Left colon (tissue), 2 donors: ENCODE measurements around the gene PCDHGA6. TPM values are rescaled to one million over a fixed set of nuclear protein-coding genes. Genes with fewer than 3 reads are reported as not detected.
"Not testable (repeated sequence)": the region's sequence is repeated elsewhere in the genome, so short reads cannot be mapped to it uniquely, and the experiment has no call there.

Experiments
- ATAC-seq: fragments of 200-7000 bp; cut with Tn5 transposase; one replicate; pipeline ENCODE4 v1.9.1; 2020; ENCODE audit warnings: mild to moderate bottlenecking, moderate library complexity
- DNase-seq, 2 donors: peaks; one replicate each; pipeline ENCODE4 v3.0.0-alpha.2; 2020
- intact Hi-C, 2 donors: fragments of 100-400 bp; cut with DNase I in 1 of 2; cut with micrococcal nuclease in 1 of 2; formaldehyde crosslinking; loops; one replicate each; pipeline versions ENCODE4 v1.11.2 to v1.14.0; 2022; cut with DNase I, micrococcal nuclease
- total RNA-seq, 2 donors: library from RNA; stranded (reverse); fragmentation: NEBNext Ultra II Directional; extraction: Animal tissue kit (Norgen Biotek cat#: 25700); gene quantifications; one replicate each; pipeline ENCODE4 v1.2.1, GENCODE V29; 2021
- donor health status: DM: no; HTN: no; CAD: no.
- donor health status: DM: yes; HTN: yes; CAD: no.

The PCDHGA6 gene
- total RNA-seq, 2 donors from 2014 or later = 1.6 to 2.0 TPM

DNA sequence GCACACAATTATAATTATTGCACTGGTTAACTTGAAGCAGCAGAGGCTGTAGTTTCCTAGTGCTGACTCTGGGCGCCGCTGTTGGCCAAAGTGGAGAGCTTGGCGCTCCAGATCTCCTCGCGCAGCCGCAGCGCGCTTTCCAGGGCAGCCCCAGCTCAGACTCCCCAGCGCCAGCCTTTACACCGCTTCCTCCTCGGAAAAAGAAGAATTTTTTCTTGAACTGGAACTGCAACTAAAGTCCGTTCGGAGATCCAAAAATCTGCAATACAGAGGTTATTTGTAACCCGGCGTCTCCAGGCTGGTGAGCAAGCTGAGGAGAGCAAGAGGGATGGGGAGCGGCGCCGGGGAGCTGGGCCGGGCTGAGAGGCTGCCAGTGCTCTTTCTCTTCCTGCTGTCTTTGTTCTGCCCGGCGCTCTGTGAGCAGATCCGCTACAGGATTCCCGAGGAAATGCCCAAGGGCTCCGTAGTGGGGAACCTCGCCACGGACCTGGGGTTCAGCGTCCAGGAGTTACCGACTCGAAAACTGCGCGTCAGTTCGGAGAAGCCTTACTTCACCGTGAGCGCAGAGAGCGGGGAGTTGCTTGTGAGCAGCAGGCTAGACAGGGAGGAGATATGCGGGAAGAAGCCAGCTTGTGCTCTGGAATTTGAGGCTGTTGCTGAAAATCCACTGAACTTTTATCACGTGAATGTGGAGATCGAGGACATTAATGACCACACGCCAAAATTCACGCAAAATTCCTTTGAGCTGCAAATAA is 14.0 kb downstream of the PCDHGA6 start, which contains the start of gene PCDHGB4:
Gene PCDHGB4 (plus strand): TSS at position 142 of the 755 bp plus-strand sequence. CDS start 187 bp downstream, at position 329.
- DNase-seq, intact Hi-C loops: not testable (repeated sequence)
- peak; percentile 64 for ATAC-seq

DNA sequence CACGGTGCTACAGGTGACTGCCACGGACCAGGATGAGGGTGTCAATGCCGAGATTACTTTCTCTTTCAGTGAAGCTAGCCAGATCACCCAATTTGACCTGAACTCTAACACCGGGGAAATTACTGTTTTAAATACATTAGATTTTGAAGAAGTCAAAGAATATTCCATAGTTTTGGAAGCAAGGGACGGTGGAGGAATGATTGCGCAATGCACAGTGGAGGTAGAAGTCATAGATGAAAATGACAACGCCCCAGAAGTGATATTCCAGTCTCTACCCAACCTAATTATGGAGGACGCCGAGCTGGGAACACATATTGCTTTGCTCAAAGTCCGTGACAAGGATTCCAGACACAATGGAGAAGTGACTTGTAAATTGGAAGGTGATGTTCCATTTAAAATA is 15.0 kb downstream of the PCDHGA6 start:
- DNase-seq = no peak
- intact Hi-C loops = no loop called here
- ATAC-seq = no peak

DNA sequence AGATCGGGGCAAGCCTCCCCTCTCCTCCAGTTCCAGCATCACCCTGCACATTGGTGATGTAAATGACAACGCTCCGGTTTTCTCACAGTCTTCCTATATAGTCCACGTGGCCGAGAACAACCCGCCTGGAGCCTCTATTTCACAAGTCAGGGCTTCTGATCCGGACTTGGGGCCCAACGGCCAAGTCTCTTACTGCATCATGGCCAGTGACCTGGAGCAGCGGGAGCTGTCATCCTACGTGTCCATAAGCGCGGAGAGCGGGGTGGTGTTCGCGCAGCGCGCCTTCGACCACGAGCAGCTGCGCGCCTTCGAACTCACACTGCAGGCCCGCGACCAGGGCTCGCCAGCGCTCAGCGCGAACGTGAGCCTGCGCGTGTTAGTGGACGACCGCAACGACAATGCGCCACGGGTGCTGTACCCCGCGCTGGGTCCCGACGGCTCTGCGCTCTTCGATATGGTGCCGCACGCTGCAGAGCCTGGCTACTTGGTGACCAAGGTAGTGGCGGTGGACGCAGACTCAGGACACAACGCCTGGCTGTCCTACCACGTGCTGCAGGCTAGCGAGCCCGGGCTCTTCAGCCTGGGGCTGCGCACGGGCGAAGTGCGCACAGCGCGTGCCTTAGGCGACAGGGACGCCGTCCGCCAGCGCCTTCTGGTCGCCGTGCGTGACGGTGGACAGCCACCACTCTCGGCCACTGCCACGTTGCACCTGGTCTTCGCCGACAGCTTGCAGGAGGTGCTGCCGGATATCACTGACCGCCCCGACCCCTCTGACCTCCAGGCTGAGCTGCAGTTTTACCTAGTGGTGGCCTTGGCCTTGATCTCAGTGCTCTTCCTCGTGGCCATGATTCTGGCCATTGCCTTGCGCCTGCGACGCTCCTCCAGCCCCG is 15.7 kb downstream of the PCDHGA6 start:
- no peak for DNase-seq
- ATAC-seq = no peak
- intact Hi-C loops = loop anchor here in 1 of 2 donors (10.0 kb wide), 1 partner anchor 45 kb away; the partner anchor contains the start of gene PCDHGA3

DNA sequence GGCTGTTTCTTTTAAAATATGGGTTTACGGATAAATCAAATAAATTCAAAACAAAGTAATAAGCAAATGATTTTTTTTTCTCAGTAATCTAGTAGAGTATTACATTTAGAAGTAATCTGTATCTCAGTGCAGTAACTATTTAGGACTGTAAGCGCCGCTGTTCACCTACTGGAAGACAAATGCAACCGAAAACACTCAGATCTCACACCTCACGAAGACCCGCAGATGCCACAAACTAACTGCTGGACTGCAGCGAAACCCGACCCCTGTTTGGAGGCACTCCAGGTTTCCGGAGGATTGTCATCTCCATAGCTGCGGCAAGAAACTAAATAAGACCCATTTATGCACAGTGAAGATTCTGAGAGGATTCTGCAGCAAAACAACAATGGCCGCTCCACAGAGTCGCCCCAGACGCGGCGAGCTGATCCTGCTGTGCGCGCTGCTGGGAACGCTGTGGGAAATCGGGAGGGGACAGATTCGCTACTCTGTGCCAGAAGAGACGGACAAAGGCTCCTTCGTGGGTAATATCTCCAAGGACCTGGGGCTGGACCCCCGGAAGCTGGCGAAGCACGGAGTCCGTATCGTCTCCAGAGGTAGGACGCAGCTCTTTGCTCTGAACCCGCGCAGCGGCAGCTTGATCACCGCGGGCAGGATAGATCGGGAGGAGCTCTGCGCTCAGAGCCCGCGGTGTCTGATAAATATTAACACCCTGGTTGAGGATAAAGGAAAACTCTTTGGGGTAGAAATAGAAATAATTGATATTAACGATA is 18.9 kb downstream of the PCDHGA6 start, which contains the start of gene PCDHGA8:
Gene PCDHGA8 (plus strand): TSS at position 205 of the 770 bp plus-strand sequence. CDS start 181 bp downstream, at position 386.
- ATAC-seq (no peak), DNase-seq (no peak)
- intact Hi-C loops = loop anchor here in 1 of 2 donors (10.0 kb wide), 1 partner anchor 48 kb away; the partner anchor contains the start of gene PCDHGA3

DNA sequence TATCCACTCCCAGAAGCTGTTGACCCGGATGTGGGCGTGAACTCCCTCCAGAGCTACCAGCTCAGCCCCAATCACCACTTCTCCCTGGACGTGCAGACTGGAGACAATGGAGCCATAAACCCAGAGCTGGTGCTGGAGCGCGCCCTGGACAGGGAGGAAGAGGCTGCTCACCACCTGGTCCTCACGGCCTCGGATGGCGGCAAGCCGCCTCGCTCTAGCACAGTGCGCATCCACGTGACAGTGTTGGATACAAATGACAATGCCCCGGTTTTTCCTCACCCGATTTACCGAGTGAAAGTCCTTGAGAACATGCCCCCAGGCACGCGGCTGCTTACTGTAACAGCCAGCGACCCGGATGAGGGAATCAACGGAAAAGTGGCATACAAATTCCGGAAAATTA is 19.6 kb downstream of the PCDHGA6 start:
- DNase-seq = no peak
- intact Hi-C loops = loop anchor here in 1 of 2 donors (10.0 kb wide), 1 partner anchor 48 kb away; the partner anchor contains the start of gene PCDHGA3
- no peak for ATAC-seq

DNA sequence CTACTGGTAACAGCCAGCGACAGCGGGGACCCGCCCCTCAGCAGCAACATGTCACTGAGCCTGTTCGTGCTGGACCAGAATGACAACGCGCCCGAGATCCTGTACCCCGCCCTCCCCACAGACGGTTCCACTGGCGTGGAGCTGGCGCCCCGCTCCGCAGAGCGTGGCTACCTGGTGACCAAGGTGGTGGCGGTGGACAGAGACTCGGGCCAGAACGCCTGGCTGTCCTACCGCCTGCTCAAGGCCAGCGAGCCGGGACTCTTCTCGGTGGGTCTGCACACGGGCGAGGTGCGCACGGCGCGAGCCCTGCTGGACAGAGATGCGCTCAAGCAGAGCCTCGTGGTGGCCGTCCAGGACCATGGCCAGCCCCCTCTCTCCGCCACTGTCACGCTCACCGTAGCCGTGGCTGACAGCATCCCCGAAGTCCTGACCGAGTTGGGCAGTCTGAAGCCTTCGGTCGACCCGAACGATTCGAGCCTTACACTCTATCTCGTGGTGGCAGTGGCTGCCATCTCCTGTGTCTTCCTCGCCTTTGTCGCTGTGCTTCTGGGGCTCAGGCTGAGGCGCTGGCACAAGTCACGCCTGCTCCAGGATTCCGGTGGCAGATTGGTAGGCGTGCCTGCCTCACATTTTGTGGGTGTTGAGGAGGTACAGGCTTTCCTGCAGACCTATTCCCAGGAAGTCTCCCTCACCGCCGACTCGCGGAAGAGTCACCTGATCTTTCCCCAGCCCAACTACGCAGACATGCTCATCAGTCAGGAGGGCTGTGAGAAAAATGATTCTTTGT is 20.9 kb downstream of the PCDHGA6 start:
- DNase-seq, ATAC-seq: not testable (repeated sequence)
- intact Hi-C loops = loop anchor here in 1 of 2 donors (10.0 kb wide), 1 partner anchor 50 kb away; the partner anchor contains the start of gene PCDHGA3

DNA sequence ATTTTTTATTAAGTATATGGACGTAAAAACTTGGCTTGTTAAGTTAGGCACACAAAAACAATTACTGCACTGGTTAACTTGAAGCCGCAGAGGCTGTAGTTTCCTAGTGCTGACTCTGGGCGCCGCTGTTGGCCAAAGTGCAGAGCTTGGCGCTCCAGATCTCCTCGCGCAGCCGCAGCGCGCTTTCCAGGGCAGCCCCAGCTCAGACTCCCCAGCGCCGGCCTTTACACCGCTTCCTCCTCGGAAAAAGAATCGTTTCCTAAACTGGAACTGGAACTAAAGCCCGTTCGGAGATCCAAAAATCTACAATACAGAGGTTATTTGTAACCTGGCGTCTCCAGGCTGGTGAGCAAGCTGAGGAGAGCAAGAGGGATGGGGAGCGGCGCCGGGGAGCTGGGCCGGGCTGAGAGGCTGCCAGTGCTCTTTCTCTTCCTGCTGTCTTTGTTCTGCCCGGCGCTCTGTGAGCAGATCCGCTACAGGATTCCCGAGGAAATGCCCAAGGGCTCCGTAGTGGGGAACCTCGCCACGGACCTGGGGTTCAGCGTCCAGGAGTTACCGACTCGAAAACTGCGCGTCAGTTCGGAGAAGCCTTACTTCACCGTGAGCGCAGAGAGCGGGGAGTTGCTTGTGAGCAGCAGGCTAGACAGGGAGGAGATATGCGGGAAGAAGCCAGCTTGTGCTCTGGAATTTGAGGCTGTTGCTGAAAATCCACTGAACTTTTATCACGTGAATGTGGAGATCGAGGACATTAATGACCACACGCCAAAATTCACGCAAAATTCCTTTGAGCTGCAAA is 24.3 kb downstream of the PCDHGA6 start, which contains the start of gene PCDHGB5:
Gene PCDHGB5 (plus strand): TSS at position 192 of the 796 bp plus-strand sequence. CDS start 181 bp downstream, at position 373.
- DNase-seq = peak in 1 of 2 donors; percentile 51
- intact Hi-C loops = loop anchor here in 1 of 2 donors (10.0 kb wide), 1 partner anchor 53 kb away; the partner anchor contains the start of gene PCDHGA3
- ATAC-seq = peak; percentile 96

DNA sequence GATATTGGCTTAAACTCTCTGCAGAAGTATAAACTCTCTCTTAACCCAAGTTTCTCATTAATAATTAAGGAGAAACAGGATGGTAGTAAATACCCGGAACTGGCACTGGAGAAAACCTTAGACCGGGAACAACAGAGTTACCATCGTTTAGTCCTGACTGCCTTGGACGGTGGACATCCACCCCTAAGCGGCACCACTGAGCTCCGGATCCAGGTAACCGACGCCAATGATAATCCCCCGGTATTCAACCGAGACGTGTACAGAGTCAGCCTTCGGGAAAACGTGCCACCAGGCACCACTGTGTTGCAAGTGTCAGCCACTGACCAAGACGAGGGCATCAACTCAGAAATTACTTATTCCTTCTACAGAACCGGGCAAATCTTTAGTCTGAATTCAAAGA is 24.9 kb downstream of the PCDHGA6 start:
- intact Hi-C loops = loop anchor here in 1 of 2 donors (10.0 kb wide), 1 partner anchor 54 kb away; the partner anchor contains the start of gene PCDHGA3
- ATAC-seq (no peak), DNase-seq (no peak)

DNA sequence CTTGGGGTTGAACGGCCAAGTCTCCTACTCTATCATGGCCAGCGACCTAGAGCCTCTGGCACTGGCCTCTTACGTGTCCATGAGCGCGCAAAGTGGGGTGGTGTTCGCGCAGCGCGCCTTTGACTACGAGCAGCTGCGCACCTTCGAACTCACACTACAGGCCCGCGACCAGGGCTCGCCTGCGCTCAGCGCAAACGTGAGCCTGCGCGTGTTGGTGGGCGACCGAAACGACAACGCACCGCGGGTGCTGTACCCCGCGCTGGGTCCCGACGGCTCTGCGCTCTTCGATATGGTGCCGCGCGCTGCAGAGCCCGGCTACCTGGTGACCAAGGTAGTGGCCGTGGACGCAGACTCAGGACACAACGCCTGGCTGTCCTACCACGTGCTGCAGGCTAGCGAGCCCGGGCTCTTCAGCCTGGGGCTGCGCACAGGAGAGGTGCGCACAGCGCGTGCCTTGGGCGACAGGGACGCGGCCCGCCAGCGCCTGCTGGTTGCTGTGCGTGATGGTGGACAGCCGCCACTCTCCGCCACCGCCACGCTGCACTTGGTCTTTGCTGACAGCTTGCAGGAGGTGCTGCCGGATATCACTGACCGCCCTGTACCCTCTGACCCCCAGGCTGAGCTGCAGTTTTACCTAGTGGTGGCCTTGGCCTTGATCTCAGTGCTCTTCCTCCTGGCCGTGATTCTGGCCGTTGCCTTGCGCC is 26.0 kb downstream of the PCDHGA6 start:
- DNase-seq (no peak), ATAC-seq (no peak)
- intact Hi-C loops = loop anchor here in 1 of 2 donors (10.0 kb wide), 1 partner anchor 55 kb away; the partner anchor contains the start of gene PCDHGA3

DNA sequence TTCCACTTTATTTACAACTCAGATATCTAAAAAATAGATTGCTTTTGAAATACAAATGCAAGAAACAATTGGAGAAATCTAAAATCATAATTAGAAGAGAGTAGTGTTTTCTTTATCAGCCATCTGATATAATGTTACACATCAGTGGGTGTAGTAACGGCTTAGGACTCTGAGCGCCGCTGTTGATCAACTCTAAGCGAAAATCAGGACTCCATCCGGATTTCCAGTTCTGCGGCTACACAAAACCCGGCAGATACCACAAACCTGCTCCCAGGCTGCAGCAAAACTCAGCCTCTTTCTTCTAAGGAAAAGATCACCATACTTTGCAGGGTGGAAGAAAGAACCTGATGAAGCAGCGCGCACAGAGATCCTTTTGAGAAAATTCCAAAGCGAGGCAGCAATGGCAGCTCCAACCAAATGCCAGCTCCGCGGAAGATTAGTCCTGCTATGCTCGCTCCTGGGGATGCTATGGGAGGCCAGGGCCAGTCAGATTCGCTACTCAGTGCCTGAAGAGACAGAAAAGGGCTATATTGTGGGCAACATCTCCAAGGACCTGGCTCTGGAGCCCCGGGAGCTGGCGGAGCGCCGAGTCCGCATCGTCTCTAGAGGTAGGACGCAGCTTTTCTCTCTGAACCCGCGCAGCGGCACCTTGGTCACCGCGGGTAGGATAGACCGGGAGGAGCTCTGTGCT is 29.0 kb downstream of the PCDHGA6 start, which contains the start of gene PCDHGA9:
Gene PCDHGA9 (plus strand): TSS at position 226 of the 691 bp plus-strand sequence. CDS start 175 bp downstream, at position 401.
- DNase-seq (no peak), ATAC-seq (peak; percentile 51)
- intact Hi-C loops = no loop called here

DNA sequence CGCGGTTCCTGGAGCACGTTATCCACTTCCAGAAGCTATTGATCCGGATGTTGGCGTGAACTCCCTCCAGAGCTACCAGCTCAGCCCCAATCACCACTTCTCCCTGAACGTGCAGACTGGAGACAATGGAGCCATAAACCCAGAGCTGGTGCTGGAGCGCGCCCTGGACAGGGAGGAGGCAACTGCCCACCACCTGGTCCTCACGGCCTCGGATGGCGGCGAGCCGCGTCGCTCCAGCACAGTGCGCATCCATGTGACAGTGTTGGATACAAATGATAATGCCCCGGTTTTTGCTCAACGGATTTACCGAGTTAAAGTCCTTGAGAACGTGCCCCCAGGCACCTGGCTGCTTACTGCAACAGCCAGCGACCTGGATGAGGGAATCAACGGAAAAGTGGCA is 29.7 kb downstream of the PCDHGA6 start:
- intact Hi-C loops = no loop called here
- DNase-seq = no peak

DNA sequence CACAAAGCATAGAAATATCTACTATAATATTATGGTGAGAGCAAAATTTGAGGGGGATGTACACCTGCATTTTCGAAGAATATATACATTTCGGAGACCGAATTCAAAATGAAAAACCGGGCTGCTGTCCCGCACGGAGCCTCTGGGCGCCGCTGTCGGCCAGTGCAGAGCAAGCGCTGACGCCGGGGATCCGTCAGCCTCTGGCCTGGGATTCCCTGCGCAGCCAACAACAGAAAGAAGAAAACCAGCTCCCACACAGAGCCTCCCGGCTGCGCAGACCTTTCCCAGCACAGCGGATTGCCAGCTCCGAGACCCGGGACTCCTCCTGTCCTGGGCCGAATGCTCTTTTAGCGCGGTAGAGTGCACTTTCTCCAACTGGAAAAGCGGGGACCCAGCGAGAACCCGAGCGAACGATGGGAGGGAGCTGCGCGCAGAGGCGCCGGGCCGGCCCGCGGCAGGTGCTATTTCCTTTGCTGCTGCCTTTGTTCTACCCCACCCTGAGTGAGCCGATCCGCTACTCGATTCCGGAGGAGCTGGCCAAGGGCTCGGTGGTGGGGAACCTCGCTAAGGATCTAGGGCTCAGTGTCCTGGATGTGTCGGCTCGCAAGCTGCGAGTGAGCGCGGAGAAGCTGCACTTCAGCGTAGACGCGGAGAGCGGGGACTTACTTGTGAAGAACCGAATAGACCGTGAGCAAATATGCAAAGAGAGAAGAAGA is 34.3 kb downstream of the PCDHGA6 start, which contains the start of gene PCDHGB6:
Gene PCDHGB6 (plus strand): TSS at position 232 of the 716 bp plus-strand sequence. CDS start 182 bp downstream, at position 414.
- DNase-seq = peak in 1 of 2 donors; percentile 31
- peak; percentile 75 for ATAC-seq
- intact Hi-C loops = not testable (repeated sequence)

More for the DNA sequence above, 29.7 kb downstream of the PCDHGA6 start:
- ATAC-seq = no peak

DNA sequence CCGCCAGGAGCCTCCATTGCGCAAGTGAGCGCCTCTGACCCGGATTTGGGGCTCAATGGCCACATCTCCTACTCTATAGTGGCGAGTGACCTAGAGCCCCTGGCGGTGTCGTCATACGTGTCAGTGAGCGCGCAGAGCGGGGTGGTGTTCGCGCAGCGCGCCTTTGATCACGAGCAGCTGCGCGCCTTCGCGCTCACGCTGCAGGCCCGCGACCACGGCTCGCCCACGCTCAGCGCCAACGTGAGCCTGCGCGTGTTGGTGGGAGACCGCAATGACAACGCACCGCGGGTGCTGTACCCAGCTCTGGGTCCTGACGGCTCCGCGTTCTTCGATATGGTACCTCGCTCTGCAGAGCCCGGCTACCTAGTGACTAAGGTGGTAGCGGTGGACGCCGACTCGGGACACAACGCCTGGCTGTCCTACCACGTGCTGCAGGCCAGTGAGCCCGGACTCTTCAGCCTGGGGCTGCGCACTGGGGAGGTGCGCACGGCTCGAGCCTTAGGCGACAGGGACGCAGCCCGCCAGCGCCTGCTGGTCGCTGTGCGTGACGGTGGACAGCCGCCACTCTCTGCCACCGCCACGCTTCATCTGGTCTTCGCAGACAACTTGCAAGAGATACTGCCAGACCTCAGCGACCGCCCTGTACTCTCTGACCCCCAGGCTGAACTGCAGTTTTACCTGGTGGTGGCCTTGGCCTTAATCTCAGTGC is 36.1 kb downstream of the PCDHGA6 start:
- DNase-seq = no peak
- intact Hi-C loops = loop anchor here in 1 of 2 donors (10.0 kb wide), 1 partner anchor 155 kb away; no protein-coding TSS in a partner anchor
- ATAC-seq = no peak

DNA sequence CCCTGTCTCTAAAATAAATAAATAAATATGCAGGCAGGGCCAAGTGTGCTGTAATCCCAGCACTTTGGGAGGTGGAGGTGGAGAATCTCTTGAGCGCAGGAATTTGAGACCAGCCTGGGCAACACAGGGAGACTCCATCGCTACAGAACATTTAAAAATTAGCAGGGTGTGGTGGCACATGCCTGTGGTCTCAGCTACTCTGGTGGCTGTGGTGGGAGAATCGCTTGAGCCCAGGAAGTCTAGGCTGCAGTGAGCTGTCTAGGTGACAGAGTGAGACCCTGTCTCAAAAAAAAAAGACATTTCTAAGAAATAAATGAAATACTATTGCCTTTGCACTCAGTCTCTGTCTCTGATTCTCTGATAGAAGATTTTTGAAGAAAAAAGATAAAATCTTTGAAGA is 37.9 kb downstream of the PCDHGA6 start:
- intact Hi-C loops = loop anchor here in 1 of 2 donors (10.0 kb wide), 1 partner anchor 153 kb away; no protein-coding TSS in a partner anchor
- DNase-seq = no peak

More for the DNA sequence above, 37.9 kb downstream of the PCDHGA6 start:
- ATAC-seq = no peak
